Endothelial cell of umbilical vein (primary cell): Measurements from ENCODE around the gene DYNC2H1. TPM values are rescaled to one million over a fixed set of nuclear protein-coding genes. Genes with fewer than 3 reads are reported as not detected.

Source experiments
- BruUV-seq: library from RNA; stranded (reverse); fragments of 400-500 nt; replicated peaks from 2 replicates; lab custom pipeline; 2021; lab: Mats Ljungman, UMichigan
- CTCF ChIA-PET: fragments of 300-600, 350-600 bp; sonication (Branson Sonifier 250); formaldehyde crosslinking; loops from one replicate; lab custom pipeline; 2021; ENCODE audit warnings: antibody characterized with exemption, inconsistent platforms; lab: Charles Lee
- POLR2A ChIA-PET: fragments of 300-600, 350-600 bp; sonication (Branson Sonifier 250); formaldehyde crosslinking; loops from one replicate; lab custom pipeline; 2021; ENCODE audit warnings: antibody characterized with exemption, inconsistent platforms; lab: Charles Lee
- DNase-seq: peaks from one replicate; pipeline ENCODE4 v3.0.0-alpha.2; 2011; ENCODE audit warnings: low read depth, low spot score
- FAIRE-seq: peaks from 2 replicates; lab custom pipeline; 2011; peaks lifted over from hg19 to GRCh38; lab: Jason Lieb, UNC
- H2AFZ ChIP-seq: 2 replicates; pipeline ENCODE4 v1.6.0; 2012; ENCODE audit warnings: low read depth, low read length, control low read depth, inconsistent platforms
- H3K27ac ChIP-seq: 2 replicates; pipeline ENCODE4 v1.5.1; 2011; ENCODE audit warnings: low read depth, mild to moderate bottlenecking, control low read depth, low read length, moderate library complexity; ENCODE audit not compliant: insufficient read depth
- H3K27me3 ChIP-seq, 2 experiments: 2 replicates each; pipeline versions ENCODE4 v1.6.0 to v1.6.1; 2011; ENCODE audit warnings: low read length in 2 of 2, mixed read lengths in 1 of 2; ENCODE audit not compliant: control insufficient read depth in 2 of 2, insufficient read depth in 2 of 2
- H3K36me3 ChIP-seq, 2 experiments: 2 replicates in 1 of 2; 3 replicates in 1 of 2; pipeline ENCODE4 v1.5.1; 2011; ENCODE audit warnings: low read length in 2 of 2, mild to moderate bottlenecking in 1 of 2, moderate library complexity in 1 of 2; ENCODE audit not compliant: control insufficient read depth in 2 of 2, insufficient read depth in 2 of 2; ENCODE audit errors: extremely low read depth in 1 of 2
- H3K4me1 ChIP-seq: 3 replicates; pipeline ENCODE4 v1.5.1; 2011; ENCODE audit warnings: mild to moderate bottlenecking, low read length; ENCODE audit not compliant: control insufficient read depth, insufficient read depth; ENCODE audit errors: extremely low read depth
- H3K4me2 ChIP-seq: 2 replicates; pipeline ENCODE4 v1.6.1; 2011; ENCODE audit warnings: low read length, control low read depth, mixed read lengths; ENCODE audit not compliant: insufficient read depth
- H3K4me3 ChIP-seq, 3 experiments: fragments of 200-600 bp in 1 of 3; sonication (generic), shearing (Covaris generic) in 1 of 3; replicated peaks in 1 of 3; 2 replicates each; pipeline ENCODE4 v1.5.1; 2011 to 2016; ENCODE audit warnings: control low read depth in 3 of 3, low read length in 3 of 3, mild to moderate bottlenecking in 2 of 3, inconsistent platforms in 1 of 3, low read depth in 1 of 3, moderate library complexity in 1 of 3; ENCODE audit not compliant: insufficient read depth in 1 of 3
- H3K79me2 ChIP-seq: 2 replicates; pipeline ENCODE4 v1.6.0; 2012; ENCODE audit warnings: low read length, inconsistent platforms; ENCODE audit not compliant: control insufficient read depth, insufficient read depth
- H3K9ac ChIP-seq: replicated peaks from 2 replicates; pipeline ENCODE3; 2011; ENCODE audit warnings: low read length, control low read depth; ENCODE audit not compliant: insufficient read depth; ENCODE audit errors: extremely low read depth
- H3K9me1 ChIP-seq: replicated peaks from 3 replicates; pipeline ENCODE4 v1.6.0; 2011; ENCODE audit warnings: mild to moderate bottlenecking, low read length; ENCODE audit not compliant: control insufficient read depth, insufficient read depth; ENCODE audit errors: extremely low read depth
- H3K9me3 ChIP-seq: replicated peaks from 2 replicates; pipeline ENCODE4 v1.5.1; 2012; ENCODE audit warnings: low read length, inconsistent platforms; ENCODE audit not compliant: control insufficient read depth, insufficient read depth
- H4K20me1 ChIP-seq: replicated peaks from 2 replicates; pipeline ENCODE3; 2011; ENCODE audit warnings: mild to moderate bottlenecking, low read length; ENCODE audit not compliant: control insufficient read depth, insufficient read depth; ENCODE audit errors: extremely low read depth
- CTCF ChIP-seq, 2 donors: IDR thresholded peaks; 1 replicate in 1 of 2; 2 replicates in 1 of 2; pipeline ENCODE4 v1.5.1; 2011; ENCODE audit warnings: low read length in 2 of 2, mild to moderate bottlenecking in 2 of 2, moderate library complexity in 2 of 2, control low read depth in 1 of 2, inconsistent platforms in 1 of 2, low read depth in 1 of 2; ENCODE audit not compliant: insufficient read depth in 1 of 2; ENCODE audit errors: extremely low read depth in 1 of 2
- EZH2 ChIP-seq: IDR thresholded peaks from 2 replicates; pipeline ENCODE4 v1.6.1; 2012; ENCODE audit warnings: borderline replicate concordance, low read depth, mild to moderate bottlenecking, moderate library complexity, low read length, inconsistent platforms; ENCODE audit not compliant: severe bottlenecking
- FOS ChIP-seq: IDR thresholded peaks from 2 replicates; pipeline ENCODE4 v1.6.1; 2011; ENCODE audit warnings: mild to moderate bottlenecking, low read length, moderate library complexity, borderline replicate concordance; ENCODE audit not compliant: insufficient read depth
- GATA2 ChIP-seq: IDR thresholded peaks from 2 replicates; pipeline ENCODE4 v1.7.0; 2011; ENCODE audit warnings: low read depth, mild to moderate bottlenecking, moderate library complexity, mixed read lengths, low read length; ENCODE audit not compliant: insufficient read length, insufficient read depth
- JUN ChIP-seq: IDR thresholded peaks from 2 replicates; pipeline ENCODE4 v1.6.1; 2011; ENCODE audit warnings: borderline replicate concordance, low read depth; ENCODE audit not compliant: insufficient read length, insufficient read depth
- MAX ChIP-seq: IDR thresholded peaks from 2 replicates; pipeline ENCODE4 v1.6.1; 2011; ENCODE audit not compliant: insufficient read depth, insufficient read length
- MYC ChIP-seq: IDR thresholded peaks from one replicate; pipeline ENCODE4 v1.6.1; 2011; ENCODE audit warnings: mild to moderate bottlenecking, low read depth, low read length
- POLR2A ChIP-seq: IDR thresholded peaks from 2 replicates; pipeline ENCODE4 v1.6.1; 2012; ENCODE audit warnings: low read depth, mild to moderate bottlenecking, control low read depth, low read length
- POLR2AphosphoS5 ChIP-seq: IDR thresholded peaks from 2 replicates; pipeline ENCODE4 v1.6.1; 2012; ENCODE audit warnings: low read depth, mild to moderate bottlenecking, control low read depth, low read length, moderate library complexity; ENCODE audit not compliant: insufficient read depth
- dilution Hi-C: fragments of 300-500 bp; cut with MboI; formaldehyde crosslinking; loops from one replicate; pipeline ENCODE4 v1.15.0; 2019; ENCODE audit warnings: low sequenced_read_pairs; ENCODE audit not compliant: extremely low pct_ligation_motif_present
- intact Hi-C: fragments of 100-400 bp; cut with micrococcal nuclease; formaldehyde crosslinking; loops from one replicate; pipeline ENCODE4 v1.10.0; 2022
- polyA plus RNA-seq, 4 experiments: library from polyadenylated mRNA; depleted of rRNA in 3 of 4; stranded (reverse) in 3 of 4; unstranded in 1 of 4; fragments of >200 nt; gene quantifications; 2 replicates each; pipeline versions ENCODE4 v1.2.1 to v1.2.3, GENCODE V29; 2011 to 2012; ENCODE audit warnings: missing spikeins in 1 of 4
- total RNA-seq: library from RNA; stranded (reverse); gene quantifications from 2 replicates; pipeline ENCODE4 v1.2.3, GENCODE V29; 2021

Gene DYNC2H1
- total and polyA plus RNA-seq, 2 donors (not counting 3 experiments of a cell fraction or from before 2014, with no cell fraction given): 1.9 to 4.2 TPM

GRCh38 chr11:103407641-103408040, 298.4 kb downstream of the DYNC2H1 start:
- Histone ChIP-seq H3K9me3 (no peaks in the 10 kb centered on the region), H3K4me2 (no peak overlapping the region), H3K9me1 (no peaks in the 10 kb centered on the region), H3K36me3 (no peaks in the 10 kb centered on the region), H3K27me3 (no peaks in the 10 kb centered on the region), H4K20me1 (no peaks in the 10 kb centered on the region), H3K9ac (no peak overlapping the region), H3K4me1 (no peaks in the 10 kb centered on the region), H2AFZ (no peak overlapping the region), H3K79me2 (no peaks in the 10 kb centered on the region), H3K27ac (no peak overlapping the region), H3K4me3 (no peak overlapping the region)
- ChIA-PET POLR2A (no interaction called here), CTCF (interaction anchor here (0.9 to 1.1 kb wide), 2 partner anchors 55 to 78 kb away, joined by 3 read pairs; no protein-coding TSS in a partner anchor)
- no TSS peak for BruUV-seq
- TF ChIP-seq POLR2AphosphoS5: no peak
- no peak for TF ChIP-seq EZH2
- TF ChIP-seq FOS: no peak
- TF ChIP-seq MYC: no peak
- no peak for TF ChIP-seq CTCF (IDR thresholded peaks at IDR 0.05; ENCODE audit: extremely low read depth in 1 of 2, insufficient read depth in 1 of 2, low read depth in 1 of 2, low read length in 2 of 2)
- no peak for TF ChIP-seq JUN
- no peak for TF ChIP-seq MAX
- TF ChIP-seq POLR2A: no peak
- no peak for TF ChIP-seq GATA2
- FAIRE-seq: no peak
- no peak for DNase-seq
- dilution Hi-C loops: no loop called here
- intact Hi-C loops: no loop called here
